ENCODE measurements around the gene ECEL1.

Gene ECEL1

DNA sequence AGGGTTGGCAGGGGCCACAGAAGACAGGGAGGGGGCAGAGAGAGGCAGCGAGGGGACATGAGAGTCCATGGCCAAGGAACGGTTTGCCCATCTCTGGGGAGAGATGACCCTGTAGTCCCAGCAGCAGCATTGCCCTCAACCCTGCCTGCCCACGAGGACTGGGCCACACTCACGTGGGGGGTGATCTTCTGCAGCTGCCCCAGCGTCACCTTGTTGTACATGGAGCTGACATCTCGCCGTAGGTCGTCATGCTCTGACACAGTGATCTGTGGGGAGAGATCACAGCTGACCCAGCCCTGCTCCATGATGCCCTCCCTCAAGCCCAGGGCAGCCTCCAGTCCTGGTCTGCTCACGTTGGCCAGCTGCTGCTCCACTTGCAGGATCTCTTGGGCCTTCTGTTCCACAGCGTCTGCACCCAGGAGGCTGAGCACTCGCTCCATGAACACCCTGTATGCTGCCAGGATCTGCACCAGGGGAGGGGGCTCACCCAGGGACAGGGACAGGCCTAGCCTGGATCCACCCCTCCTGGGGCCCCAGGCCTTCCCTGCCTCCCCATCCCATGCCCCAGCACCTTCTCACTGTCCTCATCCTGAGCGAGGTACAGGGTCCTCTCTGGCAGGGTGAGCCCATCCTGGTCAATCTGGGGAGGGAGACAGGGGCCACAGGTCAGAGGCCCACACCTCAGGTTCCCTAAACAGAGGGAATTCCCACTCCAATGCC lies 2.8 kb downstream of the ECEL1 start:
- no peak for DNase-seq (ENCODE audit: low read depth in 2 of 2)

DNA sequence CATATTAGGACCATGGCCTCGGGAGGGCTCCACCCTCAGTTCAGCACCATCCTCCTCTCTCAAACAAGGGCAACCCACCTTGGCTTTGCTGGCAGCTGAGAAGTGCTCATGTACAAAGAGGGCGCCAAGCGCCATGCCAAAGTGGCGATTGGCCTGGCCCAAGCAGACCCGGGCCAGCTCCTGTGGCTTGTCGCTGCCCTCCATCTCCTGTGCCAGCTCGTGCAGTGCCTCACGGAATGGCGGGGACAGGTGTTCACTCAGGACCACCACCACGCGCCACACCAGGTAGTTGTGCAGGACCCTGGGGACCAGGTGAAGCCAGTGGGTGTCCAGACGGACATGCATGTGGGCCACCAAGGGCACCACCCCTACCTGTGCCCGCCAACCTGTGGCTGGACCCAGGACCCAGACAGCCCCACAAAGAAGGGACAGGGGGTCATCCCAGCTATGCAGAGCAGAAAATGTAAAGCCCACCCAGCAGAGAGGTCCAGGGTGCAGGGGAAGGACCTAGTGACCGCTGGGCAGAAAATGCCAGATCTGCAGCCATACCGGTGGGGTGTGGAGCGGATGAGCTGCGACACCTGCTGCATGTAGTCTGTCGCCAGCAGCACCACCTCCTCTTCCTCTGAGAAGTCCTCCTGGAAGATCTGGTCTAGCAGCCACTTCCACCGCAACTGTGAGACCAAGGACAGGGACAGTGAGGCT lies 3.6 kb downstream of the ECEL1 start:
- DNase-seq (ENCODE audit: low read depth in 2 of 2), result no peak

DNA sequence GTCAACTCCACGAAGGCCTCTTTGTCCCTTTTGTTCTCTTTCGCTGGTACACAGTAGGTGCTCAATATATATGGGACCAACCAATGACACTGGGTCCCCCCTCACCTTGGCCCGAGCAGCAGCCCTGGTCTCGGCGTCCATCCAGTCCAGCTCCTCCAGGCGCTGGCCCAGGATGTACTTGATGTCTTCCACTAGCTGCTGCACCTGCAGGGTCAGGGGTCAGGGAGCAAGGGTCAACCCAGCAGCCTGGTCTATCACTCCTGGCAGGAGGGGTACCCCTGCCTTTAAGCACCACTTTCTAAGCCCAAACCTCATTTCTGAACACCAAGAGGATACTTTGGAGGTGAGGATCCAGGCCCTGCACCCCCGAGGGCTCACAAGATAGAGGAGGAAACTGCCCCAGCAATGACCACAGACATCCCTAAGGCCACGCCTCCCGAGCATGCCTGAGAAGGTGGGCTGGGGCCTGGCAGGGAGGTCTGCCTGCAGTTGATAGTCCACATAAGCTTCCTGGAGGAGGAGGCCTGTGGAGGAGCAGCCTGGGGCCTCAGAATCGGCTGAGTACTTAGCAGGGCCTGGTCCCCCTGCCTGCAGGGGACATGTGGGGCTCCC lies 4.2 kb downstream of the ECEL1 start:
- no peak for DNase-seq (ENCODE audit: low read depth in 2 of 2)

DNA sequence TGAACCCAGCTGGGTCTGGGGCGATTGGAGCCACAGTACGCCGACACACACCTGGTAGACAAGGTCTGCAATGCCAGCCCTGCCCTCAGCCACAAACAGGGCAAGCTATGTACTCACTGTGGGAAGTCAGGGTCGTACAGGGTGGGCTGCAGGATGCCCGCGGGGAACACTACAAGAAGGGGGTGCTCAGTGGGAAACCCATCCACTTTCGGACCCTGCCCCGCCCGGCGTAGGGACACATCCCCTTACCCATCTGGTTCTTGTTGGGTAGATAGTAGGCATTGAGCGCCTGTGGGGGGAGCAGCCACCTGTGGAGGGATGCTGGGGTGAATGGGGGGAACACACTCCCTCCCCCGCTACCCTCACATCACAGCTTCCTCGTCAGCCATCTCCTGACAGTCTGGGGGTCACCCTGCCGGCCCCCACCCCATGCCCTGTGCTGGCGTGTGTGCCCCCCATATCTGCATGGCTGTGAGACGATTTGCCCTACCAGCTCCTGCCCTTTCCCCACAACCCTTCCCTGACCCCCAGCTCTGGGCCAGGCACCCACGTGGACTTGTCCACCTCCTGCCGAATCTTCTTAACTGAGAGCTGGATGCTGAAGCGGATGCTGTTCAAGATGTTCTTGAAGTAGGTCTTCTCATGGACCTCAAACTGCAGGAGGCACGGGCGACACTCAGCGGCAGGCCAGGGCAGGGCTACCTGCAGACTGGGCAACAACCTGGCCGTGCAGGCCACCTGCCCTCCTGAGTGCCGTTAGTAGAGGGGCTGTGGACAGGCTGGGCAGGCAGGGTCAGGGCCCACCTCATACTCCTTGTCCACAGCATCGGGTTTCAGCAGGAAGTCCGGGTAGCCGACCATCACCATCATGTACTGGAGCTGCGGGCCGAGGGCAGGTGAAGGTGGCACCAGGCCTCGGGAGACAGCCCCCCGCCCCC lies 5.1 kb downstream of the ECEL1 start:
- DNase-seq (ENCODE audit: low read depth in 2 of 2), result no peak

DNA sequence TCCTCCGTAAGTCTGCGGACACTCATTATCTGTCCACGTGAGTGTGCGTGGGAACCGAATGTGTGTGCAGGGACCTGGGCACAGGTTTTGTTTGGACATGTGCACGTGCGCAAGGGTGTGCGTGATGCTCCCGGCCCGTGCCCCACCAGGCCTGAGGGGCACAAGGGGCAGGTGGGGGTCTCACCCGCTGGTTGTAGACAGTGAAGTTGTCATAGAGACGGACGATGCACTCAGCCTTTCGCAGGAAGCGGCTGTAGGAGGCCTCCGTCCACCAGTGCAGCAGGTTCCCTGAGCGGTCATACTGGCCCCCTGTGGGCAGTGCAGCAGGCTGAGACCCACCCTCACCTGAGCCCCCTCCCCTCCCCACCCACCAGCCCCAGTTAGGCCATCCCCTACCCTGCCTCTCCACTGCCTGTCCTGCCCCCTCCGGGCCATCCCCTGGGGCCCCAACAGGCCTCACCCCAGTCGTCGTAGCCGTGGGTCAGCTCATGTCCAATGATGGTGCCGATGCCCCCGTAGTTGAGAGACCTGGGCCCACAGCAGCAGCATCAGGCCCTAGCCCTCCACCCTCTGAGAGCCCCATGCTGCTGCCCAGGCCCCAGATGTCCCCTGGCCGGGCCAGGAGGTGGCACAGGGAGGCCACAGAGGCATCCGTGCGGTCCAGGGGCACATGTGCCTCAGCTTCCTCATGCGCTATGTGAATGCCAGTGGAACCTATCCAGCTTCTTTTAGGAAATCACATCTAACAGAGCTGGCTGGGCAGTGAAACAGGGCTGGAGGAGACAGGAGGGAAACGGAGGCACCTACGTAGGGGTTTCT lies 6.1 kb downstream of the ECEL1 start:
- no peak for DNase-seq (ENCODE audit: low read depth in 2 of 2)

DNA sequence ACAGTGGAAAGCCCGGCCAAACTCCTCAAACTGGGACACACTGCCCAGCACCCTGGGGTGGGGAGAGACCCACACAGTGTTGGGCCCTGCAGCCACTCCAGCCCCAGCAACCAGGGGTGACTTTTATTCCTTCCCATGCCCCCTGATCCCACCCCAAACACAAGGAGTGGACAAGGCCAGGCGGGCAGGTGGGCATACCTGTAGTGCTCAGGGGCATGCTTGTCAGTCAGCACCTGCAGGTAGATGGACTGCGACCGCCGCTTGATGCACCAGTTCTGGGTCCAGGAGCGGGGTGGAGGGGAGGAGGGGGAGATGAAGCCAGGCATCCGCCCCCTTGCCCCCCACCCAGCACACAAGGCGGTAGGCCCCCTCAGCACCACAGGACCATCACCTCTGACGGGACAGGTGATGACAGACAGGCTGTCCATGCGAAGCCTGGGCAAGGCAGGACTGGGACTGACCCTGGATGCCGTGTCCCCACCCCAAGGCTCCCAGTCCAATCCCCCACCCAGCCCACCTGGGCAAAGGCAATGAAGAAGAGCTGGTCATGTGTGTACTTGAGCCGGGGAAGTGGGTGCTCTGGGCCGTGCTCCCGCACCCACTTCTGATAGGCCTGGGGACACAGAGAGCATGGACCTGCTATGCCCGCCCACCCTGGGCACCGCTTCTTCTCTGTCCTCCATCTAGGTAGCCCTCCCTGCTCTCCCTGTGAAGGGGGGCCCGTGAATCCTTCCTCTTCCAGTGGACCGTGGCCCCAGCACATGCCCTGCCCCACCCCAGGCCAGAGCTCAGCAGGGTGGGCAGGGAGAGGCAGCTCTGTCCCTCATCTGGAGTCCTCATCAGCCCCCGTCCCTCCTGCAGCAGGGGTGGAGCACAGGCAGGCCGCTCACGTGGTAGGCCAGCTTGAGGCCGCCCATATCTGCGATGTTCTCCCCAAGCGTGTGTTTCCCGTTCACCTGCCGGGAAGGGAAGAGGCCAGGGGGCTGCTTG lies 7.1 kb downstream of the ECEL1 start:
- DNase-seq (ENCODE audit: low read depth in 2 of 2), result no peak

DNA sequence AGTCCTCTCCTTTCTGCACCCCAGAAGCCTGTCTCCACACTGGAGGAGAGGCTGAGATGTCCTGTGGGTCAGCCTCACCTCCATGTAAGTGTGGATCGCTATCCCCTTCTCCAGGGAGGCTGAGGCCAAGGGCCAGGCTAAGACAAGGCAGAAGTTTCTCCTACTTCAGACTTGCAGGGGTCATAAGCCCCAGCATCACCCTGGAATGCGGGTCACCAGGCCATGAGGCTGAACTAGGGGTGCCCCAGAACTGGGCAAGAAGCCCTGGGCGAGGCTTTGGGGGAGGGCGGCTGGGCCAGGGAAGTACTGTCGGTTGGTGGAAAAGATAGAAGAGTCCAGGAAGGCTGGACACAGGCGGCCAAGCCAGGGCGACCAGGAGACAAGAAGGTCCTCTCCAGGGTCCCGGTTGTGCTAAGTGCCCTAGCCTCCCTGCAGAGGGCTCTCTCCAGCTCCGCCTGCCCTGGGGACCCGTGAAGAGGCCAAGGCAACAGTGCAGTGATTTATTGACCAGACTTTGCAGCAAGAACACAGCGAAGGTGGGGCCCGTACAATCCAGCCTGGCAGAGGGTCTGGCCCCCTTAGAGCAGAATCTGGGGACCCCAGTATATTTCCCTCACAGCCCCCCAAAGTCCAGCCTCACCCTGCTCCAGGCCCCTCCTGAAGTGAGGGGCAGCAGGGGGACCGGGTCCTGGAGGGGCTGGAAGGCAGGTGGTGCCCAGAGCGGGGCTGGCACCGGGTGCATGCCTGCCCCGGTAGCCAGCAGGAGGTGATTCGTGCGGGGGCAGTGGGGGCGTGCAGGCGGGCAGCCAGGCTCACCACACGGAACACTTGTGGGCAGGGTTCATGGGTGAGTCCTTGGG lies 8.1 kb downstream of the ECEL1 start:
- no peak for DNase-seq (ENCODE audit: low read depth in 2 of 2)

DNA sequence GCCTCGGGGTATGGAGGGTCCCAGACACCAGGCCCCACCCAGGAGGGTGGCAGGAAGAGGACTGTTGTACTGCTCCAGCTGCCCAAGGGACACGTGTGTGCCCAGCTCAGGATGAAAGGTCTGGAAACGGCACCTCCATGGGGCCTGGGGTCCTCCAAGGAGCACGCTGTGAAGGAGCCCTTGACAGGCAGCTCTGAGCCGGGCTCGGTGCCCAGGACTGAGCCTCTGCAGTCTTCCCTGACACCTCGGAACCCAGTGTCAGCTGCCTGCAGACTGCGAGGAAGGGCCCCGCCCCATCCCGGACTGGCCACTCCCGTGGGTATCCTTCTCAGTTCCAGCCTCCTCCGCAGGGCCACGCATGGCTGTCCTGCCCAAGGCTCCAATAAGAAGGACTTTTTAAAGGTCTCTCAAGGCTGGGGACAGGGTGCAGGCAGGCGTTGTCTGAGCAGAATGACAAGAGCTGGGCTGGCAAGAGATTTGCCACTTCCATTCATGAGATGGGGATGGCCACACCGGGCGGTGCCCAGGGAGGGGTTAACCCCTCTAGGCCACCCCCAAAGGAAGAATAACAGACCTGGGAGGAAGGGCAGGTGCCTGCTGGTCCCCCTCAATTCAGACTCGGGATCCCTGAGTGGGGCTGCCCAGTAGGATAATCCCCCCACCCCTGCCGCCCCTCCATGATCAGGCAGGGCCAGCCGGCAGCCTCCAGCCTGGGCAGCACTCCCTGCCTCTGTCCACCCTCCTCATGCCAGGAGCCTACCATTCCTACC lies 8.9 kb downstream of the ECEL1 start:
- DNase-seq (ENCODE audit: low read depth in 2 of 2), result no peak

DNA sequence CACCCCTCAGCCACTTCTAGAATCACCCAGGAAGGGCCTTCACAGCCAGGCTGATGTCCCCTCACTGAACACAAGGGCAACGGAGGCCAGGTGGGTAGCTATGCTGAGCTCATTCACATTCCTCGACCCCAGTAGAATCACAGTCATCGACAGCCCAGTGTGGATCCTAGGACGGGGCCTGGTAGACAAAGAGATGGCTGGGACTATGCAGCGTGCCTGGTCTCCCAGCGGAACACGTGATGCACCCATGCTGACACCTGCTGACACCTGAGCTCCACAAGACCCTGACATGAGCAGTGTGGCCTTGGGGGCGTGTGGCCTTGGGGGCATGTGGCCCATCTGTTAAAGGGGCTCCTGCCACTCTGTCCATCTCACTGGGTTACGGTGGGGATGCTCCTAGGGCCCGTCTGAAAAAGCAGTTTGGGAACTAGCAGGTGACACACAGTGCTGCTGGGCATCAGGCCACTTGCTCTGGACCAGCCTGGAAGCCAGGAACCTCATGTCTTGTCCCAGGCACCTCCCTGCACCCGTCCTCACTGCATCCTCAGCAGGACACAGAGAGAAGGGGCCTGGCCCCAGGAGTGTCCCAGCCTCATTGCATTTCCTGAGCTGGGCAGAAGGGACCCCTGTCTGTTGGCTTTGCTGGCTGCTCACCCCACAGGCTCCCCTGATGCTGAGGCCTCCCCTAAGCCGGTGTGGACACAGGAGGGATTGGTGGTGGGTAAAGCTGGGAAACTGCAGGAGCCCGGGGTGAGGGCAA lies 9.7 kb downstream of the ECEL1 start:
- DNase-seq (ENCODE audit: low read depth in 2 of 2), result no peak

DNA sequence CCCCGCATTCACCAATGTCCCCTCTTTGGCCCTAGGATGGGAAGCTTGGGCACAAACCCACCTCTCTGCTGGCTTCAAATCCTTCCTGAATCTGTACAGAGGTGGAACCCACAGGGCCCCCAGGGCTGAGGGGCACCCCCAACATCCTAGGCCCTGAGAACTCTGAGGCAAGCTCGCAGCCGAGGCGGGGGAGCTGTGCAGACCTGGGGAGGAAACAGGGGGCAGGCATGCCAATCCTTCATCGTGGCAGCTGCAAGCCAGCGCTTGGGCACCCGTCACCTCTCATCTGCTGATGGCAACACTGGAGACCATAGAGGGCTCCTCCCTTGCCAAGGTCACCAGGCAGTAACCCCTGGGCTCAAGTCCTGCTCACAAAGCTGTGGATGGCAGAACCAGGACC lies 10.8 kb downstream of the ECEL1 start:
- no peak for DNase-seq (ENCODE audit: low read depth in 2 of 2)

DNA sequence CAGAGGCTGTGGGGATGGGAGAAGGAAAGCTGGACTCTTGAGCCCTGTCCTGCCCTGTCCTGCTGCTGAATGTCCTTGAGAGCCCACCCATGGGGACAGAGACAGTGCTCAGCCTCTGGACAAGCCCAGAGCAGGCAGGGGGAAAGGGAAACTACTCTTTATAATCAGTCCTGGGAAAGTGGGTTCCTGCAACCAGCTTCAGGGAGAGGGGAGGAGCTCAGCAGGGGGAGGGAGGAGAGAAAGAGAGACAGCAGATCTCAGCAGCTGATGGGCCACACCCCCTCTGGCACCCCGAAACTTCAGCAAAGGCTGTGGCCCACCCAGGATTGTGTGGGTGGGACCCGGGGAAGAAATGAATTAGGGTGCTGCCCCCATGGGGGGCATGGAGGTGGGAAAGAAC lies 11.6 kb downstream of the ECEL1 start:
- DNase-seq (ENCODE audit: low read depth in 2 of 2), result no peak

DNA sequence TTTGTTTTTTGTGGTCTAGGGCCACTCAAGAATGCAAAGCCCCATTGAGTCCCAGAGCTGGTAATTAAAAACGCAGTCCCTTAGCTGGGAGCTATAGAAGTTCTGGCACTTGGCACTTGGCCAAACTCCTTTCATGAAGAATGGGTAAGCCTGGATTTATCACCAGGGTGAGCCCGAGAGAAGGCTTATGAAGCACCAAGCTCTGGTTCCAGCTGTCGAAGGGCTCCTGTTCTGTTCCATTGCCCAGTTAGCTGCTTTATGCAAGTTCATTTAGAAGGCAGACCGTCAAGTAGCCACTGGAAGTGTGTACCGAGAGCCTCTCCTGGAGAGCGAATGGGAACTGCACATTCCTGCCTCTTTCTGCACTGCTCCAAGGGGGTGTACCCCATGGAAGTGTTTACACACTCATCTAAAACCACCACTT lies 14.2 kb downstream of the ECEL1 start:
- DNase-seq (ENCODE audit: low read depth in 2 of 2), result no peak

DNA sequence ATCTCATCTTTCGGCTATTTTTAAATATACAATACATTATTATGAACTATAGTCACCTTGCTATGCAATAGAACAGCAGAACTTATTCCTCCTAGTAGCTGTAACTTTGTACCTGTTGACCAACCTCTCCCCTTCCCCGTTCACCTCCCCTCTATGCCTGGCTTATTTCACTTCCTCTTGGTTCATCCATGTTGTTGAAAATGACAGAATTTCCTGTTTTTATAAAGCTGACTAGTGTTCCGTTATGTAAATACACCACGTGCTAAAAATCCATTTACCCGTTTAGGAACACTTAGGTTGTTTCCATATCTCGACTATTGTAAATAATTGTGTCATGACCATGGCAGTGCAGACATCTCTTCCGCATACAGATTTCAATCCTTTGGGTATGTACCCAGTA lies 21.4 kb downstream of the ECEL1 start:
- DNase-seq (ENCODE audit: low read depth in 2 of 2), result no peak

DNA sequence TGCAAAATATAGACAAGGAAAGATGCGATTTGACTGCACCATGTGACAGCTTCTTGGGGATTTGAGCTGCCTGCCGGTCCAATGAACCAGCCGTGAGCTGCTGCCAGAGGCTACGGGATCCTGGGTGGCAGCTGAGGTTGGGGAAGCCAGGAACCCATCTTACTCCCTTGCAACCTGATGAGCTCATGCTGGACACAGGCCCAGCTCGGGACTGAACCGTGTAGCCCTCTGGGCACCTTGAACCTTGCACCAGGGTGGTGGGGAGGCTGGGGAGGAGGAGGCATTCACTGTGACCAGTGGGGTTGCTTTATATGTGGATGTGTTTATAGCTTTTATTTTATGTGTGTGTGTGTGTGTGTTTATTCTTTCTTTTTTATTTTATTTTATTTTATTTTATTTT lies 22.6 kb downstream of the ECEL1 start:
- no peak for DNase-seq (ENCODE audit: low read depth in 2 of 2)

DNA sequence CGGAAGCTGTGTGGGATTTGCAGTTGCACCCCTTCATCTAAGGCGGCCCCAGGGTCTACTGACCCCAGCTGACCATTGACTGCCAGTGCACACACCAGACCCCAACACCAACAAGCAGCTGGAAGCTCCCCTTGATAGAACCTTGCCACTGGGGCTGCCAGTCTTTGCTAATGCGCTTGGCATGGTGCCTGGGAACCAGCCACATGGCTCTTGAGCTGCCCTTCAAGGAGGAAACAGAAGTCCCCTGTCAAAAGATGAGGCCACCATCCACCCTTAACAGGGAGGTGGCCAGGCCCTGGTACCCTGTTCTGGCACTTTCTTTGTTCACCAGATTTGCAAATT lies 23.1 kb downstream of the ECEL1 start:
- no peak for DNase-seq (ENCODE audit: low read depth in 2 of 2)

DNA sequence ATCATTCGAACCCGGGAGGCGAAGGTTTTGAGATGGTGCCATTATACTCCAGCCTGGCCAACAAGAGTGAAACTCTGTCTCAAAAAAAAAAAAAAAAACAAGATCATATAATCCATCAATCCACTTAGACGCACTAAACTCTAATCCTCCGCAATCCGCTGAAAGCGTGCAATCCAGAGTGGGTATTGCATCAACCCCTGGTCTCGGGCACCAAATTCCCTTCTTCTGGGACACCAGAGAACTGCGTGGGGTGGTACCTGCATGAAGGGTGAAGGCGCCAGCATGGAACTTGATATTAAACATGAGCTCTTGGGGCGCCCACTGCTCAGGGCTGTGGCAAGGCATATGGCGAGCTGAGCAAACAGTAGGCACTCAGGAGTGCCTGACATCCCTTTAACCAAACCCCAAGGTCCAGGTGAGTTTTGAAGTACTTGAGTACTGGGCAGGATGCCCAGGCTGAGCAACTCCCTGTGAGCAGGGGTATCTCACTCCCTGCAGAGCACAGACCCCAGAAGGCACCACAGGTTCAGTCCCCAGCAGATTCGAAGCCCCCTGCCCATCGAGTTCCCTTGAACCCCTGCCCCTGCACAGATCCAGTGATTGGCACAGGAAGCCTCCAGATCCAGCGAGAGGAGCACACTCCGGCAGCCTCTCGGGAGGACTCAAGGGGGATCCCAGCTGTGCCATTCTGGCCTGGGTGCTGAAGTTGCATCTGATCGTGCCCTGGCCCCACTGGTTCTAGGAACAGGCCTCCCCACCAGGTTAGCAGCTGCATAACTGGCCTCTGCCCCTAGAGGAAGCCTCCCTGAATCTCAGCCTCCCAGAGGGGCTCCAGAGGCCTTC lies 23.7 kb downstream of the ECEL1 start:
- no peak for DNase-seq (ENCODE audit: low read depth in 2 of 2)

DNA sequence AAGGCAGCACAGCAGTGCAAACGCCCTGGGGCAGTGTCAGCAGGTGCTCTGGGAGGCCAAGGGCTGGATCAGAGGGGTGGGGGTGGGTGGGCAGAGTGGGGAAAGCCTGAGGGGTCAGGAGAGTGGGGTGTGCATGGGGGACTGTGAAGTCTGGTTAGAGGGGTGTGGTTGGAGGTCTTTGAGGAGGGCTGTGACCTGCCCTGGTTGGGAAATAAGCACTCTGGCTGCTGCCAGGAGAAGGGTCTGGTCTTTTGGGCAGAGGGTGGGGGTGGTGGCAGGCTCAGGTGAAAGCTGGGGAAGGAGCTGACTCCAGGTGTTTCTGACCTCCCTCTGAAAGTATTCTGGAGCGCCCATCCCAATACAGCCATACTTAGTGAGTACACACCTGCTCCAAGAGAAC lies 27.5 kb downstream of the ECEL1 start:
- DNase-seq (ENCODE audit: low read depth in 2 of 2), result no peak

Measured in stimulated activated CD4-positive, alpha-beta T cell treated with anti-CD3 and anti-CD28 coated beads, Interleukin-12 subunit alpha, Interleukin-12 subunit beta, amount 100 ng/mL, for 24 hours (primary cell).